DND-41 (cell line): ENCODE measurements around the gene TCF25.
A peak's percentile ranks its signal among the peaks of the same experiment; 100 is the strongest.

Source experiments
- ATAC-seq: fragments of 200-7000 bp; cut with Tn5 transposase; 3 replicates; pipeline ENCODE4 v1.9.1; 2021; ENCODE audit warnings: low read depth; ENCODE audit not compliant: insufficient read depth
- DNase-seq: peaks from one replicate; pipeline ENCODE4 v3.0.0-alpha.2; 2020
- H2AFZ ChIP-seq: 2 replicates; pipeline ENCODE4 v1.6.0; 2012; ENCODE audit warnings: low read depth, low read length
- H3K27ac ChIP-seq: 2 replicates; pipeline ENCODE4 v1.5.1; 2012; ENCODE audit warnings: low read length, inconsistent platforms
- H3K27me3 ChIP-seq: fragments of 200-600 bp; sonication (generic); 2 replicates; pipeline ENCODE4 v1.6.0; 2012; ENCODE audit warnings: low read length, mild to moderate bottlenecking, inconsistent platforms; ENCODE audit not compliant: insufficient read depth, poor library complexity
- H3K36me3 ChIP-seq: 2 replicates; pipeline ENCODE4 v1.5.1; 2012; ENCODE audit warnings: low read length, inconsistent platforms; ENCODE audit not compliant: insufficient read depth
- H3K4me1 ChIP-seq: 2 replicates; pipeline ENCODE4 v1.5.1; 2012; ENCODE audit warnings: mild to moderate bottlenecking, low read length; ENCODE audit not compliant: insufficient read depth
- H3K4me2 ChIP-seq: 2 replicates; pipeline ENCODE4 v1.6.0; 2012; ENCODE audit warnings: mild to moderate bottlenecking, moderate library complexity, low read length, inconsistent platforms; ENCODE audit not compliant: insufficient read depth
- H3K4me3 ChIP-seq, 2 experiments: fragments of 200-600 bp in 1 of 2; shearing (Covaris generic) in 1 of 2; 2 replicates each; pipeline ENCODE4 v1.5.1; 2012 to 2016; ENCODE audit warnings: inconsistent platforms in 2 of 2, low read length in 2 of 2, mild to moderate bottlenecking in 2 of 2, low read depth in 1 of 2, moderate library complexity in 1 of 2
- H3K79me2 ChIP-seq: 2 replicates; pipeline ENCODE4 v1.6.0; 2012; ENCODE audit warnings: low read length, inconsistent platforms; ENCODE audit not compliant: insufficient read depth
- H3K9ac ChIP-seq: 2 replicates; pipeline ENCODE4 v1.6.0; 2012; ENCODE audit warnings: low read depth, mild to moderate bottlenecking, inconsistent platforms, low read length, moderate library complexity
- H3K9me3 ChIP-seq: 2 replicates; pipeline ENCODE4 v1.5.1; 2012; ENCODE audit warnings: low read length, moderate library complexity, mild to moderate bottlenecking, inconsistent platforms; ENCODE audit not compliant: insufficient read depth, severe bottlenecking
- H4K20me1 ChIP-seq: 2 replicates; pipeline ENCODE4 v1.6.0; 2012; ENCODE audit warnings: low read length; ENCODE audit not compliant: insufficient read depth
- CTCF ChIP-seq: IDR thresholded peaks from 2 replicates; pipeline ENCODE4 v1.5.1; 2012; ENCODE audit warnings: borderline replicate concordance, low read length, moderate library complexity, mild to moderate bottlenecking; ENCODE audit not compliant: poor library complexity, severe bottlenecking; ENCODE audit errors: extremely low read depth
- EZH2 ChIP-seq: IDR thresholded peaks from 3 replicates; pipeline ENCODE4 v1.6.1; 2012; ENCODE audit warnings: borderline replicate concordance, low read depth, mild to moderate bottlenecking, moderate library complexity, low read length, inconsistent platforms; ENCODE audit not compliant: severe bottlenecking

Gene TCF25

GRCh38 chr16:89864527-89864820 is 8.9 kb upstream of the TCF25 start:
- H2AFZ ChIP-seq, result no peak overlapping the region
- peak overlapping the region; percentile 62; the same call in 1 of the 2 replicates for H3K27ac ChIP-seq
- peaks cover 25% of the 10 kb centered on the region for H3K4me1 ChIP-seq
- H3K4me2 ChIP-seq, result no peak overlapping the region
- peaks cover 2% of the 10 kb centered on the region; the same call in 1 of the 2 replicates for H4K20me1 ChIP-seq
- no peak overlapping the region for H3K9ac ChIP-seq
- no peaks in the 10 kb centered on the region for H3K79me2 ChIP-seq
- no peaks in the 10 kb centered on the region for H3K36me3 ChIP-seq
- ATAC-seq (no peak), DNase-seq (no peak)
- TF ChIP-seq CTCF, result no peak
- TF ChIP-seq EZH2, result no peak
- H3K27me3 ChIP-seq, result no peaks in the 10 kb centered on the region
- H3K9me3 ChIP-seq, result peaks cover 5% of the 10 kb centered on the region
- H3K4me3 ChIP-seq, result no peak overlapping the region

- ATAC-seq (no peak), DNase-seq (no peak)
- Histone ChIP-seq H4K20me1 (peaks cover 2% of the 10 kb centered on the region; the same call in 1 of the 2 replicates), H3K9me3 (peaks cover 5% of the 10 kb centered on the region), H3K27me3 (no peaks in the 10 kb centered on the region), H2AFZ (no peak overlapping the region), H3K27ac (no peak overlapping the region), H3K79me2 (peaks cover 5% of the 10 kb centered on the region), H3K4me2 (no peak overlapping the region), H3K4me3 (no peak overlapping the region), H3K9ac (no peak overlapping the region), H3K4me1 (peaks cover 28% of the 10 kb centered on the region), H3K36me3 (no peaks in the 10 kb centered on the region)
- TF ChIP-seq EZH2 (no peak), CTCF (no peak)
Observed at GRCh38 chr16:89867918-89868317, 5.5 kb upstream of the TCF25 start.

- no peak overlapping the region for H3K4me2 ChIP-seq
- peaks cover 6% of the 10 kb centered on the region for H4K20me1 ChIP-seq
Observed at GRCh38 chr16:89869911-89870310, 3.5 kb upstream of the TCF25 start.

More at GRCh38 chr16:89869911-89870310, 3.5 kb upstream of the TCF25 start:
- H3K9ac ChIP-seq, result no peak overlapping the region
- no peak for TF ChIP-seq CTCF
- no peak for TF ChIP-seq EZH2
- H3K4me3 ChIP-seq, result no peak overlapping the region
- H2AFZ ChIP-seq, result no peak overlapping the region
- DNase-seq (no peak), ATAC-seq (no peak)
- no peaks in the 10 kb centered on the region for H3K27me3 ChIP-seq
- H3K27ac ChIP-seq, result no peak overlapping the region
- H3K9me3 ChIP-seq, result peaks cover 12% of the 10 kb centered on the region
- H3K36me3 ChIP-seq, result peaks cover 8% of the 10 kb centered on the region
- H3K4me1 ChIP-seq, result peaks cover 24% of the 10 kb centered on the region
- H3K79me2 ChIP-seq, result peaks cover 22% of the 10 kb centered on the region
